Measurements from ENCODE around the gene PHAF1.

PHAF1 gene

GRCh38 chr16:67109407-67110135 lies at the start of gene PHAF1:
Gene PHAF1 (plus strand): TSS chr16:67109941. CDS start chr16:67110176, 235 bp downstream.
- TF ChIP-seq Cebpa-rat (IDR thresholded peaks at IDR 0.05): no peak
- Histone ChIP-seq H3K9ac (peak within 1 kb of the TSS; percentile 77 to 94 (median 85)), H3K27me3 (no peaks in the 10 kb centered on the region), H4K20me1 (peaks cover 10 to 38% (median 31%) of the 10 kb centered on the region in 11 experiments; a peak in 16 of 22 replicates), H3K4me3 (peak within 1 kb of the TSS; percentile 83 to 100 (median 92)), H3K4me1 (peaks cover 24 to 63% (median 36%) of the 10 kb centered on the region in 10 experiments), H3K27ac (peak within 1 kb of the TSS; percentile 73 to 96 (median 81)), H3K9me3 (replicated peaks in 1 of 11) (no peaks in the 10 kb centered on the region), H3K4me2 (peak within 1 kb of the TSS; percentile 76 to 98 (median 89)), H3K36me3 (peaks cover 11 to 34% (median 26%) of the 10 kb centered on the region in 11 experiments; a peak in 16 of 22 replicates)

- TF ChIP-seq Cebpa-rat (IDR thresholded peaks at IDR 0.05): no peak
- peaks cover 48 to 79% (median 65%) of the 10 kb centered on the region in 11 experiments for H3K36me3 ChIP-seq
- peak overlapping the region in 8 of 11 experiments; percentile 23 to 76 (median 64); a peak in 15 of 22 replicates for H3K9ac ChIP-seq
- peaks cover 16 to 57% (median 36%) of the 10 kb centered on the region in 10 experiments for H3K4me1 ChIP-seq
- H3K9me3 ChIP-seq (replicated peaks in 1 of 11): peaks cover 0 to 37% (median 18%) of the 10 kb centered on the region in 11 experiments; a peak in 16 of 22 replicates
- H3K27me3 ChIP-seq: no peaks in the 10 kb centered on the region
- H3K4me2 ChIP-seq: peak overlapping the region; percentile 72 to 94 (median 81); a peak in 21 of 22 replicates
- peak overlapping the region in 7 of 10 experiments; percentile 33 to 47 (median 42); a peak in 9 of 20 replicates for H3K4me3 ChIP-seq
- peaks cover 8 to 96% (median 69%) of the 10 kb centered on the region in 11 experiments; a peak in 17 of 22 replicates for H4K20me1 ChIP-seq
- H3K27ac ChIP-seq: peak overlapping the region in 9 of 11 experiments; percentile 25 to 85 (median 80); a peak in 17 of 22 replicates
Measured at GRCh38 chr16:67063008-67063407, 46.7 kb upstream of the PHAF1 start.

GRCh38 chr16:67068212-67068753 lies 41.5 kb upstream of the PHAF1 start:
- peaks cover 0 to 77% (median 45%) of the 10 kb centered on the region in 11 experiments; a peak in 16 of 22 replicates for H4K20me1 ChIP-seq
- peaks cover 0 to 27% (median 15%) of the 10 kb centered on the region in 11 experiments; a peak in 15 of 22 replicates for H3K9me3 ChIP-seq (replicated peaks in 1 of 11)
- H3K4me3 ChIP-seq: no peak overlapping the region
- no peak overlapping the region for H3K27ac ChIP-seq
- H3K4me1 ChIP-seq: peaks cover 4 to 41% (median 18%) of the 10 kb centered on the region in 10 experiments
- peaks cover 77 to 100% (median 86%) of the 10 kb centered on the region in 11 experiments for H3K36me3 ChIP-seq
- H3K4me2 ChIP-seq: no peak overlapping the region
- no peak for TF ChIP-seq Cebpa-rat (IDR thresholded peaks at IDR 0.05)
- H3K9ac ChIP-seq: no peak overlapping the region
- H3K27me3 ChIP-seq: no peaks in the 10 kb centered on the region

- no peak overlapping the region for H3K9ac ChIP-seq
- no peak for TF ChIP-seq Cebpa-rat (IDR thresholded peaks at IDR 0.05)
- H3K27ac ChIP-seq: no peak overlapping the region
- no peak overlapping the region for H3K4me2 ChIP-seq
- no peaks in the 10 kb centered on the region for H3K27me3 ChIP-seq
- H3K36me3 ChIP-seq: peaks cover 94 to 100% (median 98%) of the 10 kb centered on the region in 11 experiments
- H3K4me1 ChIP-seq: peaks cover 0 to 19% (median 0%) of the 10 kb centered on the region in 10 experiments; a peak in 7 of 20 replicates
- H4K20me1 ChIP-seq: peaks cover 0 to 66% (median 48%) of the 10 kb centered on the region in 11 experiments; a peak in 15 of 22 replicates
- peaks cover 0 to 20% (median 15%) of the 10 kb centered on the region in 11 experiments; a peak in 15 of 22 replicates for H3K9me3 ChIP-seq (replicated peaks in 1 of 11)
- H3K4me3 ChIP-seq: no peak overlapping the region
Measured at GRCh38 chr16:67071476-67072048, 38.2 kb upstream of the PHAF1 start.

GRCh38 chr16:67075331-67075730 lies 34.4 kb upstream of the PHAF1 start:
- Histone ChIP-seq H3K9me3 (replicated peaks in 1 of 11) (no peaks in the 10 kb centered on the region), H3K36me3 (peaks cover 90 to 100% (median 95%) of the 10 kb centered on the region in 11 experiments), H3K4me1 (peaks cover 0 to 4% (median 0%) of the 10 kb centered on the region in 10 experiments; a peak in 4 of 20 replicates), H3K4me3 (no peak overlapping the region), H3K27me3 (no peaks in the 10 kb centered on the region), H3K9ac (no peak overlapping the region), H3K27ac (no peak overlapping the region), H4K20me1 (peaks cover 0 to 68% (median 44%) of the 10 kb centered on the region in 11 experiments; a peak in 17 of 22 replicates), H3K4me2 (no peak overlapping the region)
- TF ChIP-seq Cebpa-rat (IDR thresholded peaks at IDR 0.05): no peak

GRCh38 chr16:67077871-67078270 lies 31.9 kb upstream of the PHAF1 start:
- no peak for TF ChIP-seq Cebpa-rat (IDR thresholded peaks at IDR 0.05)
- no peaks in the 10 kb centered on the region for H3K9me3 ChIP-seq (replicated peaks in 1 of 11)
- no peak overlapping the region for H3K9ac ChIP-seq
- no peak overlapping the region for H3K27ac ChIP-seq
- peaks cover 78 to 91% (median 85%) of the 10 kb centered on the region in 11 experiments for H3K36me3 ChIP-seq
- no peak overlapping the region for H3K4me2 ChIP-seq
- no peaks in the 10 kb centered on the region for H3K27me3 ChIP-seq
- no peak overlapping the region for H3K4me3 ChIP-seq
- peaks cover 0 to 11% (median 2%) of the 10 kb centered on the region in 10 experiments; a peak in 13 of 20 replicates for H3K4me1 ChIP-seq
- H4K20me1 ChIP-seq: peaks cover 0 to 70% (median 45%) of the 10 kb centered on the region in 11 experiments; a peak in 17 of 22 replicates

GRCh38 chr16:67082100-67082499 lies 27.6 kb upstream of the PHAF1 start:
- Histone ChIP-seq H3K27ac (no peak overlapping the region), H4K20me1 (peaks cover 3 to 76% (median 38%) of the 10 kb centered on the region in 11 experiments; a peak in 17 of 22 replicates), H3K4me2 (no peak overlapping the region), H3K9me3 (replicated peaks in 1 of 11) (no peaks in the 10 kb centered on the region), H3K9ac (no peak overlapping the region), H3K4me1 (peaks cover 0 to 31% (median 23%) of the 10 kb centered on the region in 10 experiments; a peak in 18 of 20 replicates), H3K27me3 (no peaks in the 10 kb centered on the region), H3K4me3 (no peak overlapping the region), H3K36me3 (peaks cover 51 to 90% (median 84%) of the 10 kb centered on the region in 11 experiments)
- TF ChIP-seq Cebpa-rat (IDR thresholded peaks at IDR 0.05): no peak; a peak in 1 of 22 replicates

- peaks cover 3 to 76% (median 41%) of the 10 kb centered on the region in 11 experiments; a peak in 17 of 22 replicates for H4K20me1 ChIP-seq
Measured at GRCh38 chr16:67082891-67083290, 26.9 kb upstream of the PHAF1 start.

More at GRCh38 chr16:67082891-67083290, 26.9 kb upstream of the PHAF1 start:
- TF ChIP-seq Cebpa-rat (IDR thresholded peaks at IDR 0.05): no peak
- H3K27ac ChIP-seq: peak overlapping the region in 2 of 11 experiments; percentile 64 to 70; a peak in 4 of 22 replicates
- H3K4me3 ChIP-seq: no peak overlapping the region
- no peaks in the 10 kb centered on the region for H3K27me3 ChIP-seq
- H3K4me1 ChIP-seq: peaks cover 0 to 31% (median 23%) of the 10 kb centered on the region in 10 experiments; a peak in 18 of 20 replicates
- H3K9ac ChIP-seq: no peak overlapping the region
- no peaks in the 10 kb centered on the region for H3K9me3 ChIP-seq (replicated peaks in 1 of 11)
- peak overlapping the region in 8 of 11 experiments; percentile 10 to 81 (median 72); a peak in 12 of 22 replicates for H3K4me2 ChIP-seq
- peaks cover 51 to 90% (median 85%) of the 10 kb centered on the region in 11 experiments for H3K36me3 ChIP-seq

Measured in BLaER1 treated with 17β-estradiol and CSF1 and Interleukin-3, amounts not matched to agents 10 nM and 100 nM (cell line).